SJCRH30 (cell line): Measurements from ENCODE around the gene MFN2. TPM values are rescaled to one million over a fixed set of nuclear protein-coding genes. Genes with fewer than 3 reads are reported as not detected.
A peak's percentile ranks its signal among the peaks of the same experiment; 100 is the strongest.
"Not testable (repeated sequence)": the region's sequence is repeated elsewhere in the genome, so short reads cannot be mapped to it uniquely, and the experiment has no call there.

ENCODE experiments used
- DNase-seq, 2 experiments: peaks; one replicate each; pipeline ENCODE4 v3.0.0-alpha.2; 2015 to 2020
- H3K27ac ChIP-seq: fragments of 250-450 bp; sonication (Bioruptor Pico); 2 replicates; pipeline ENCODE4 v1.5.1; 2020; ENCODE audit warnings: mild to moderate bottlenecking, moderate library complexity
- H3K27me3 ChIP-seq: fragments of 250-450 bp; sonication (Bioruptor Pico); 2 replicates; pipeline ENCODE4 v1.5.1; 2020; ENCODE audit warnings: mild to moderate bottlenecking, moderate library complexity
- H3K36me3 ChIP-seq: fragments of 250-450 bp; sonication (Bioruptor Pico); 2 replicates; pipeline ENCODE4 v1.5.1; 2020; ENCODE audit warnings: mild to moderate bottlenecking, moderate library complexity
- H3K4me1 ChIP-seq: fragments of 250-450 bp; sonication (Bioruptor Pico); 2 replicates; pipeline ENCODE4 v1.5.1; 2020; ENCODE audit warnings: mild to moderate bottlenecking, moderate library complexity
- H3K4me3 ChIP-seq: fragments of 250-450 bp; sonication (Bioruptor Pico); 2 replicates; pipeline ENCODE4 v1.5.1; 2020; ENCODE audit warnings: mild to moderate bottlenecking, moderate library complexity
- H3K9me3 ChIP-seq: fragments of 250-450 bp; sonication (Bioruptor Pico); replicated peaks from 2 replicates; pipeline ENCODE4 v1.5.1; 2020; ENCODE audit warnings: mild to moderate bottlenecking, moderate library complexity
- total RNA-seq: library from RNA; depleted of rRNA; stranded (reverse); fragments of >200 nt; shearing (Covaris generic); gene quantifications from 2 replicates; pipeline ENCODE4 v1.2.3, GENCODE V29; 2014

Gene MFN2
- total RNA-seq, 1 experiment from 2014 or later: 94.0 TPM

GRCh38 chr1:12001249-12001917 lies 21.1 kb downstream of the MFN2 start:
- peak; percentile 48 to 70 for DNase-seq
- Histone ChIP-seq H3K27ac (no peak overlapping the region), H3K36me3 (peaks cover 83% of the 10 kb centered on the region), H3K9me3 (no peaks in the 10 kb centered on the region), H3K4me3 (no peak overlapping the region), H3K4me1 (no peaks in the 10 kb centered on the region), H3K27me3 (no peaks in the 10 kb centered on the region)

GRCh38 chr1:12001996-12002493 lies 21.8 kb downstream of the MFN2 start:
- no peak overlapping the region for H3K4me3 ChIP-seq
- DNase-seq: no peak
- no peaks in the 10 kb centered on the region for H3K4me1 ChIP-seq
- peaks cover 87% of the 10 kb centered on the region for H3K36me3 ChIP-seq
- no peak overlapping the region for H3K27ac ChIP-seq
- no peaks in the 10 kb centered on the region for H3K27me3 ChIP-seq
- H3K9me3 ChIP-seq: no peaks in the 10 kb centered on the region

GRCh38 chr1:12003762-12004161 lies 23.5 kb downstream of the MFN2 start:
- H3K36me3 ChIP-seq: peaks cover 86% of the 10 kb centered on the region
- DNase-seq: no peak
- no peaks in the 10 kb centered on the region for H3K4me1 ChIP-seq
- H3K27me3 ChIP-seq: no peaks in the 10 kb centered on the region
- no peak overlapping the region for H3K4me3 ChIP-seq
- H3K9me3 ChIP-seq: no peaks in the 10 kb centered on the region
- H3K27ac ChIP-seq: no peak overlapping the region

- H3K36me3 ChIP-seq: peaks cover 85% of the 10 kb centered on the region
- no peak overlapping the region for H3K27ac ChIP-seq
- no peaks in the 10 kb centered on the region for H3K9me3 ChIP-seq
- no peaks in the 10 kb centered on the region for H3K4me1 ChIP-seq
- DNase-seq: no peak
- no peak overlapping the region for H3K4me3 ChIP-seq
- H3K27me3 ChIP-seq: no peaks in the 10 kb centered on the region
These were observed 25.4 kb downstream of the MFN2 start for GRCh38 chr1:12005488-12006166.

- peaks cover 81% of the 10 kb centered on the region for H3K36me3 ChIP-seq
- H3K4me3 ChIP-seq: no peak overlapping the region
- no peaks in the 10 kb centered on the region for H3K9me3 ChIP-seq
- DNase-seq: no peak
- H3K27me3 ChIP-seq: no peaks in the 10 kb centered on the region
- no peak overlapping the region for H3K27ac ChIP-seq
- H3K4me1 ChIP-seq: no peaks in the 10 kb centered on the region
These were observed 26.1 kb downstream of the MFN2 start for GRCh38 chr1:12006167-12006921.

GRCh38 chr1:12007204-12007603 lies 27.0 kb downstream of the MFN2 start:
- Histone ChIP-seq H3K4me3 (no peak overlapping the region), H3K27me3 (no peaks in the 10 kb centered on the region), H3K9me3 (no peaks in the 10 kb centered on the region), H3K36me3 (peaks cover 72% of the 10 kb centered on the region), H3K27ac (no peak overlapping the region), H3K4me1 (no peaks in the 10 kb centered on the region)
- no peak for DNase-seq

GRCh38 chr1:12008355-12008754 lies 28.1 kb downstream of the MFN2 start:
- H3K36me3 ChIP-seq: peaks cover 64% of the 10 kb centered on the region
- H3K27ac ChIP-seq, DNase-seq, H3K27me3 ChIP-seq, H3K4me1 ChIP-seq, H3K4me3 ChIP-seq, H3K9me3 ChIP-seq: not testable (repeated sequence)

GRCh38 chr1:12009318-12009947 lies 29.2 kb downstream of the MFN2 start:
- Histone ChIP-seq H3K9me3 (no peaks in the 10 kb centered on the region), H3K4me3 (no peak overlapping the region), H3K27me3 (no peaks in the 10 kb centered on the region), H3K27ac (no peak overlapping the region), H3K36me3 (peaks cover 55% of the 10 kb centered on the region), H3K4me1 (peaks cover 18% of the 10 kb centered on the region)
- no peak for DNase-seq

- Histone ChIP-seq H3K4me3 (no peak overlapping the region), H3K36me3 (peaks cover 39% of the 10 kb centered on the region), H3K4me1 (peaks cover 18% of the 10 kb centered on the region), H3K9me3 (no peaks in the 10 kb centered on the region), H3K27ac (no peak overlapping the region), H3K27me3 (no peaks in the 10 kb centered on the region)
- DNase-seq: no peak
These were observed 30.7 kb downstream of the MFN2 start for GRCh38 chr1:12010746-12011570.

GRCh38 chr1:12011998-12012397 lies 31.8 kb downstream of the MFN2 start:
- no peak overlapping the region for H3K27ac ChIP-seq
- peaks cover 18% of the 10 kb centered on the region for H3K4me1 ChIP-seq
- H3K4me3 ChIP-seq: no peak overlapping the region
- DNase-seq: no peak
- no peaks in the 10 kb centered on the region for H3K27me3 ChIP-seq
- no peaks in the 10 kb centered on the region for H3K9me3 ChIP-seq
- H3K36me3 ChIP-seq: peaks cover 29% of the 10 kb centered on the region

GRCh38 chr1:12012560-12013316 lies 32.5 kb downstream of the MFN2 start:
- Histone ChIP-seq H3K4me1 (peaks cover 18% of the 10 kb centered on the region), H3K4me3 (no peak overlapping the region), H3K9me3 (no peaks in the 10 kb centered on the region), H3K27me3 (no peaks in the 10 kb centered on the region), H3K27ac (peak overlapping the region; percentile 29), H3K36me3 (peaks cover 22% of the 10 kb centered on the region)
- peak; percentile 42 to 68 for DNase-seq

- H3K27ac ChIP-seq: peak overlapping the region; percentile 29
- peak; percentile 52 to 62 for DNase-seq
- no peak overlapping the region for H3K4me3 ChIP-seq
- peaks cover 18% of the 10 kb centered on the region for H3K4me1 ChIP-seq
- H3K36me3 ChIP-seq: peaks cover 15% of the 10 kb centered on the region
- no peaks in the 10 kb centered on the region for H3K27me3 ChIP-seq
- no peaks in the 10 kb centered on the region for H3K9me3 ChIP-seq
These were observed 34.1 kb downstream of the MFN2 start for GRCh38 chr1:12014141-12014991.

- no peaks in the 10 kb centered on the region for H3K9me3 ChIP-seq
- no peak overlapping the region for H3K4me3 ChIP-seq
- peaks cover 8% of the 10 kb centered on the region for H3K36me3 ChIP-seq
- no peak overlapping the region for H3K27ac ChIP-seq
- no peaks in the 10 kb centered on the region for H3K27me3 ChIP-seq
- H3K4me1 ChIP-seq: peaks cover 18% of the 10 kb centered on the region
- DNase-seq: no peak
These were observed 34.8 kb downstream of the MFN2 start for GRCh38 chr1:12015001-12015491.
